ENCODE measurements around the gene PRKRIP1.

DNA sequence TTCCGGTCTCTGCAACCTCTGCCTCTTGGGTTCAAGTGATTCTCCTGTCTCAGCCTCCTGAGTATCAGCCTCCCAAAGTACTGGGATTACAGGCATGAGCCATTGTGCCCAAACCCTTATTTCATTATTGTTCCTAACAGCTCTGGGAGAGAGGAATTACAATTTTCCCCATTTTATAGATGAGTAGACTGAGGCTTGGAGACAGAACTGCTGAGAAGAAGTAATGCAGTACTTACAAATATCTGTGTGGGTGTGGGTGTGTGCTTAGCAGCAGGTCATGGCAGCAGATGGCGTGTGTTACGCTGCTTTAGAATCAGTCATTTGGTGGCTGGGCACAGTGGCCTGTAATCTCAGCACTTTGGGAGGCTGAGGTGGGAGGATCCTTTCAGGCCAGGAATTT lies 7.4 kb downstream of the PRKRIP1 start:
- TF ChIP-seq, protein P1, sequence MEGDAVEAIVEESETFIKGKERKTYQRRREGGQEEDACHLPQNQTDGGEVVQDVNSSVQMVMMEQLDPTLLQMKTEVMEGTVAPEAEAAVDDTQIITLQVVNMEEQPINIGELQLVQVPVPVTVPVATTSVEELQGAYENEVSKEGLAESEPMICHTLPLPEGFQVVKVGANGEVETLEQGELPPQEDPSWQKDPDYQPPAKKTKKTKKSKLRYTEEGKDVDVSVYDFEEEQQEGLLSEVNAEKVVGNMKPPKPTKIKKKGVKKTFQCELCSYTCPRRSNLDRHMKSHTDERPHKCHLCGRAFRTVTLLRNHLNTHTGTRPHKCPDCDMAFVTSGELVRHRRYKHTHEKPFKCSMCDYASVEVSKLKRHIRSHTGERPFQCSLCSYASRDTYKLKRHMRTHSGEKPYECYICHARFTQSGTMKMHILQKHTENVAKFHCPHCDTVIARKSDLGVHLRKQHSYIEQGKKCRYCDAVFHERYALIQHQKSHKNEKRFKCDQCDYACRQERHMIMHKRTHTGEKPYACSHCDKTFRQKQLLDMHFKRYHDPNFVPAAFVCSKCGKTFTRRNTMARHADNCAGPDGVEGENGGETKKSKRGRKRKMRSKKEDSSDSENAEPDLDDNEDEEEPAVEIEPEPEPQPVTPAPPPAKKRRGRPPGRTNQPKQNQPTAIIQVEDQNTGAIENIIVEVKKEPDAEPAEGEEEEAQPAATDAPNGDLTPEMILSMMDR (IDR thresholded peaks at IDR 0.05; ENCODE audit: low read depth, low read length), result no peak
- TF ChIP-seq, protein P2, sequence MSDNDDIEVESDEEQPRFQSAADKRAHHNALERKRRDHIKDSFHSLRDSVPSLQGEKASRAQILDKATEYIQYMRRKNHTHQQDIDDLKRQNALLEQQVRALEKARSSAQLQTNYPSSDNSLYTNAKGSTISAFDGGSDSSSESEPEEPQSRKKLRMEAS (IDR thresholded peaks at IDR 0.05; ENCODE audit: low read depth, low read length), result no peak

All from NB4 (cell line).